PFSK-1 (cell line): ENCODE results near the gene SIRT7.

ENCODE experiments used
- FOXP2 ChIP-seq: optimal IDR thresholded peaks from 2 replicates; pipeline ENCODE3; 2011; ENCODE audit warnings: borderline replicate concordance, control low read depth, inconsistent platforms; ENCODE audit not compliant: insufficient read depth; ENCODE audit errors: extremely low read length, extremely low read depth
- POLR2AphosphoS5 ChIP-seq: IDR thresholded peaks from 2 replicates; pipeline ENCODE4 v1.6.1; 2012; ENCODE audit warnings: low read depth, mild to moderate bottlenecking, control low read depth, low read length, moderate library complexity
- REST ChIP-seq, 2 experiments: IDR thresholded peaks; 2 replicates each; pipeline versions ENCODE4 v1.6.1 to v1.8.0; 2011 to 2012; ENCODE audit warnings: low read depth in 2 of 2, low read length in 2 of 2, control low read depth in 1 of 2, inconsistent platforms in 1 of 2, mild to moderate bottlenecking in 1 of 2, moderate library complexity in 1 of 2; ENCODE audit not compliant: insufficient read depth in 1 of 2
- SIN3A ChIP-seq: IDR thresholded peaks from 2 replicates; pipeline ENCODE4 v1.6.1; 2012; ENCODE audit warnings: mild to moderate bottlenecking, low read length, moderate library complexity, borderline replicate concordance; ENCODE audit not compliant: insufficient read depth
- TAF1 ChIP-seq: IDR thresholded peaks from 2 replicates; pipeline ENCODE4 v1.6.1; 2012; ENCODE audit warnings: low read length, control low read depth, borderline replicate concordance; ENCODE audit not compliant: insufficient read depth

The SIRT7 gene

GRCh38 chr17:81935709-81936084 lies 17.7 kb upstream of the SIRT7 start:
- TF ChIP-seq POLR2AphosphoS5 (no peak), TAF1 (no peak), FOXP2 (no peak), REST (IDR thresholded peaks at IDR 0.05; ENCODE audit: insufficient read depth in 1 of 2, low read depth in 2 of 2, low read length in 2 of 2) (no peak), SIN3A (no peak)

DNA sequence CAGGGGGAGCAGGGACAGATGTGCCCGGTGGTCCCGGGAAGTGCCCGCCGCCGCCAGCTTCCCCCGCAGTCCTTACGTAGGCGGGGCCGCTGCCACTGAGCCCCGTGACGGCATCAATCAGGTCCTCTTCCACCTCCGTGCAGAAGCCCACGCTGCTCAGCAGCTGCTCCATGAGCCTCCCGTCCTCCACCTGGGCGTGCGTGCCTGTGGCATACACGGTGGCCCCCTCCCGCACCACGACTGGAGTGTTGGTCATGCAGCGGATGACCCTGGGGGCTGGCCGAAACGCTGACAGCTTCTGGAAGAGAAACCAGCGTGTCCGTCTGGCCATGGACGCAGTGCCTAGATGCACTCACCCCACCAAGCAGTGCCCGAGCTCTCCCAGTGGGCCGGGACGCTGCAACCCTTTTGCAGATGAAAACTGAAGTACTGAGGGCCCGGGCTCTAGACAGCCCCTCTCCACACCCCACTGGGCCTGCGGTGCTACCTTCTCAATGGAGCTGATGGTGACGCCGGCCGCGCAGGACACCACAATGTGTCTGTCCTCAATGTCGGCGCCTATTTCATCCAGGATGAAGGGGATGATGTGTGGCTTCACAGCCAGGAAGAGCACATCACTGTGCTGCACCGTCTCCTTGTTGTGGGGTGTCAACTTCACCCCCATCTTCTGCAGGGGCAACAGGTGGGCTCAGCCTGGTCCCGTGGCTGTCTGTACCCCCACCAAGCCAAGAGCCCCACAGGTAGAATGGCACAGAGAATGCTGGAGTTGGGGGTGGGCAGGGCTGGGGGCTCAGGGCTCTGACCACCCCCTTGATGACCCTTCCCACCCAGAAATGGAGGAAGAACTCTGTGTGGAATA lies 17.1 kb upstream of the SIRT7 start:
- no peak for TF ChIP-seq SIN3A
- TF ChIP-seq FOXP2, result no peak
- no peak for TF ChIP-seq POLR2AphosphoS5
- no peak for TF ChIP-seq TAF1
- TF ChIP-seq REST (IDR thresholded peaks at IDR 0.05; ENCODE audit: insufficient read depth in 1 of 2, low read depth in 2 of 2, low read length in 2 of 2), result no peak

GRCh38 chr17:81934098-81934757 lies 16.3 kb upstream of the SIRT7 start:
- TF ChIP-seq SIN3A (no peak), POLR2AphosphoS5 (no peak), FOXP2 (no peak), REST (IDR thresholded peaks at IDR 0.05; ENCODE audit: insufficient read depth in 1 of 2, low read depth in 2 of 2, low read length in 2 of 2) (no peak), TAF1 (no peak)

- TF ChIP-seq FOXP2 (no peak), POLR2AphosphoS5 (no peak; the same call in 1 of the 2 replicates), TAF1 (no peak), SIN3A (no peak), REST (IDR thresholded peaks at IDR 0.05; ENCODE audit: insufficient read depth in 1 of 2, low read depth in 2 of 2, low read length in 2 of 2) (no peak)
Measured at GRCh38 chr17:81933178-81933699, 15.3 kb upstream of the SIRT7 start.
